Gastrocnemius medialis (tissue), 4 donors: Measurements from ENCODE around the gene PLEKHH2.

Experiments
- CTCF ChIP-seq, 5 experiments: fragments of 450-650 bp in 3 of 5; fragments of 200-600 bp in 2 of 5; sonication (generic) in 2 of 5; IDR thresholded peaks in 4 of 5; conservative IDR thresholded peaks in 1 of 5; 1 replicate in 4 of 5; 2 replicates in 1 of 5; pipeline ENCODE4 v1.5.1; 2016 to 2019; ENCODE audit warnings: antibody characterized with exemption in 5 of 5, mild to moderate bottlenecking in 3 of 5, moderate library complexity in 3 of 5
- POLR2A ChIP-seq, 2 donors: fragments of 450-650 bp; IDR thresholded peaks; one replicate each; pipeline ENCODE4 v1.6.1; 2017; ENCODE audit warnings: antibody characterized with exemption in 2 of 2, mild to moderate bottlenecking in 2 of 2, moderate library complexity in 2 of 2

- TF ChIP-seq CTCF (IDR thresholded peaks at IDR 0.05 in 4 of 5, conservative IDR thresholded peaks at IDR 0.05 in 1 of 5): no peak
- no peak for TF ChIP-seq POLR2A (IDR thresholded peaks at IDR 0.05)
Measured at GRCh38 chr2:43676322-43677050, 39.4 kb downstream of the PLEKHH2 start, which contains the start of gene C1GALT1C1L.
